Mesendoderm (in vitro differentiated cells): ENCODE results near the gene PLCD1.
"Not testable (repeated sequence)": the region's sequence is repeated elsewhere in the genome, so short reads cannot be mapped to it uniquely, and the experiment has no call there.

Source experiments
- DNase-seq: peaks from one replicate; pipeline ENCODE4 v3.0.0; 2013
- H2AK5ac ChIP-seq: 2 replicates; pipeline ENCODE4 v1.6.1; 2013; ENCODE audit warnings: low read length, inconsistent platforms
- H2BK120ac ChIP-seq: 2 replicates; pipeline ENCODE4 v1.6.1; 2013; ENCODE audit warnings: low read depth, mild to moderate bottlenecking, low read length, moderate library complexity, mixed read lengths
- H2BK15ac ChIP-seq: replicated peaks from 2 replicates; pipeline ENCODE4 v1.6.1; 2013; ENCODE audit warnings: low read depth, mild to moderate bottlenecking, moderate library complexity
- H2BK5ac ChIP-seq: 2 replicates; pipeline ENCODE4 v1.6.1; 2013; ENCODE audit warnings: low read length, inconsistent platforms
- H3K18ac ChIP-seq: 2 replicates; pipeline ENCODE4 v1.6.1; 2013; ENCODE audit warnings: mild to moderate bottlenecking, low read length, mixed read lengths
- H3K23ac ChIP-seq: one replicate; pipeline ENCODE4 v1.6.1; 2013; ENCODE audit warnings: low read length
- H3K27ac ChIP-seq: 2 replicates; pipeline ENCODE4 v1.5.1; 2013; ENCODE audit warnings: low read depth, mild to moderate bottlenecking, inconsistent platforms, low read length, moderate library complexity
- H3K27me3 ChIP-seq: 2 replicates; pipeline ENCODE4 v1.6.1; 2013; ENCODE audit warnings: low read length, control low read depth, mild to moderate bottlenecking, inconsistent platforms; ENCODE audit not compliant: insufficient read depth, poor library complexity
- H3K36me3 ChIP-seq: 2 replicates; pipeline ENCODE4 v1.6.1; 2013; ENCODE audit warnings: low read length, inconsistent platforms; ENCODE audit not compliant: control insufficient read depth, insufficient read depth
- H3K4ac ChIP-seq: one replicate; pipeline ENCODE4 v1.6.1; 2013; ENCODE audit warnings: low read depth, mild to moderate bottlenecking, low read length, moderate library complexity
- H3K4me1 ChIP-seq: 2 replicates; pipeline ENCODE4 v1.6.1; 2013; ENCODE audit warnings: low read depth, low read length, inconsistent platforms; ENCODE audit not compliant: control insufficient read depth
- H3K4me2 ChIP-seq: 2 replicates; pipeline ENCODE4 v1.6.1; 2013; ENCODE audit warnings: low read length
- H3K4me3 ChIP-seq: 2 replicates; pipeline ENCODE4 v1.5.1; 2013; ENCODE audit warnings: mild to moderate bottlenecking, low read length
- H3K56ac ChIP-seq: one replicate; pipeline ENCODE4 v1.6.1; 2013; ENCODE audit warnings: low read length
- H3K79me1 ChIP-seq: 2 replicates; pipeline ENCODE4 v1.6.1; 2013; ENCODE audit warnings: low read length, inconsistent platforms
- H3K79me2 ChIP-seq: 2 replicates; pipeline ENCODE4 v1.6.1; 2013; ENCODE audit warnings: mild to moderate bottlenecking, low read length; ENCODE audit not compliant: control insufficient read depth, insufficient read depth
- H3K9ac ChIP-seq: 2 replicates; pipeline ENCODE4 v1.6.1; 2013; ENCODE audit warnings: low read length, inconsistent platforms
- H4K5ac ChIP-seq: one replicate; pipeline ENCODE4 v1.6.1; 2013; ENCODE audit warnings: low read length
- H4K8ac ChIP-seq: one replicate; pipeline ENCODE4 v1.6.1; 2013; ENCODE audit warnings: low read depth, mild to moderate bottlenecking, control low read depth, low read length, moderate library complexity
- WGBS: extraction: QIAGEN DNeasy Blood & Tissue Kit; methylation state at CpG from one replicate; pipeline ENCODE4 v1.1.7; 2013; ENCODE audit warnings: low lambda C conversion rate, missing lambda C conversion rate; ENCODE audit not compliant: insufficient coverage; ENCODE audit errors: extremely low coverage; 5-methylcytosine and 5-hydroxymethylcytosine counted together

PLCD1 gene

DNA sequence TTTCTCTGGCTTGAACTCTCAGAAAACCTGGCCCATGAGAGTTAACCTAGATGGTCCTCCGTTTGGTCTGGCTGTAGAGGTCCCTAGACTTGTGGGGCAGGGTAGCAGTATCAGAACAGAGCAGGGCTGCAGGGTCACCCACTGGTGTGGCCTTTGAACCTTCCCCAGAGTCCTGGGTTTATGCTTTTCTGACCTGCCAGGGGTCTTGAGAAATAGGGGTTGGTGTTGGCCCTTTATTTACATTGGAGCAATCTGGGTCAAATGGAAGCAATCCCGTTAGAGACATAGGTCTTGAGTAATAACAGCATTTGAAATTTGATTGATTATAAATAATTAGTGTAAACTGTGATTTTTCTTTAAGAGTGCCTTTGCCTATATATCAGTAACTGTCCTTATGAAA, 33.4 kb upstream of the PLCD1 start:
- no peak overlapping the region for H3K18ac ChIP-seq
- no peak overlapping the region for H3K4me2 ChIP-seq
- H3K23ac ChIP-seq, result no peak overlapping the region
- H4K5ac ChIP-seq, result no peak overlapping the region
- no peak overlapping the region for H3K27ac ChIP-seq
- no CpG with 5 or more reads among the region's 2 CpGs for WGBS
- H2BK120ac ChIP-seq, result no peak overlapping the region
- no peak overlapping the region for H3K9ac ChIP-seq
- no peaks in the 10 kb centered on the region for H3K36me3 ChIP-seq
- no peak overlapping the region for H2BK15ac ChIP-seq
- no peak for DNase-seq
- H3K79me1 ChIP-seq, result no peaks in the 10 kb centered on the region
- H3K56ac ChIP-seq, result no peak overlapping the region
- H4K8ac ChIP-seq, result no peak overlapping the region
- H3K4me1 ChIP-seq, result no peaks in the 10 kb centered on the region
- no peaks in the 10 kb centered on the region for H3K79me2 ChIP-seq
- no peak overlapping the region for H3K4ac ChIP-seq
- H2AK5ac ChIP-seq, result no peak overlapping the region
- no peak overlapping the region for H2BK5ac ChIP-seq
- no peak overlapping the region for H3K4me3 ChIP-seq
- H3K27me3 ChIP-seq, result no peaks in the 10 kb centered on the region

DNA sequence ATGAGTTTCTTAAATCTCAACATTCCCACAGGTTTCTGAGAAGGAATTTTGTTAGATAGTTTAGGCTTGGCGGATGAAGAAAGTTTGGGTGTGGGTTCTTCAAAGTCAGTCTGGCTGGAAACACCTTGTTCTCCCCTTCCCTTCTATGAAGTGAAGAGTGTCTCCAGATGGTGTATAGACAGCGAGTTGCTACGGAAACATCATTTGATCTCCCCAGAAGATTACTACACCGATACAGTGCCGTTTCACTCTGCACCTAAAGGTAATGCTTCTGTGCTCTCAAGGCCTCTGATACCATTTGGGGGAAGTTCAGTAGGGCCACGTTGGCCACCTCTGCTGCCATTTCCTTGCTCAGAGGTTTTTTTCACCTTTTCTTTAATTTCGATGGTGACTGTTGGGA, 30.1 kb upstream of the PLCD1 start:
- Histone ChIP-seq H3K9ac (no peak overlapping the region), H3K4me1 (no peaks in the 10 kb centered on the region), H3K27ac (no peak overlapping the region), H3K4me3 (no peak overlapping the region), H2BK15ac (no peak overlapping the region), H3K23ac (no peak overlapping the region), H4K5ac (no peak overlapping the region), H3K36me3 (no peaks in the 10 kb centered on the region), H4K8ac (no peak overlapping the region), H3K4me2 (no peak overlapping the region), H3K56ac (no peak overlapping the region), H2BK120ac (no peak overlapping the region), H2BK5ac (no peak overlapping the region), H3K27me3 (no peaks in the 10 kb centered on the region), H3K79me1 (no peaks in the 10 kb centered on the region), H3K4ac (no peak overlapping the region), H2AK5ac (no peak overlapping the region), H3K79me2 (no peaks in the 10 kb centered on the region), H3K18ac (no peak overlapping the region)
- DNase-seq, result no peak
- WGBS, result no CpG with 5 or more reads among the region's 7 CpGs

DNA sequence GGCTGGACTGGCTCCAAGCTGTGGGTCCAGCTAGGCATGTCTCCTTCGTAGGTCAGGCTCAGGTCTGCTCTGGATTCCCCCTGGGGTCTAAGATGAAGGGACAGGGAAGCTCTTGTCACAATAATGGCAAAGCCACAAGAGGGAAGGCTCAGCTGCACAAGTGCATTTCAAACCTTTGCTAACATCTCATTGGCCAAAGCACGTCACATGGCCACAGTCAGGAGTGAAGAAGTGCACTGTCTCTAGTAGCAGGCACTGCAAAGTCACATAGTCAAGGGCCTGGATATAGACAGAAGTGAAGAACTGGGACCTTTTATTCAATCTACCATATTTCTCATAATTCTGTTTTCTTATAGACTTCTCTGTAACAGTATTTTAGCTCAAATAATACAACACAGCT, 29.7 kb upstream of the PLCD1 start:
- H4K5ac ChIP-seq, result no peak overlapping the region
- H2BK15ac ChIP-seq, result no peak overlapping the region
- H2BK5ac ChIP-seq, result no peak overlapping the region
- H3K4me2 ChIP-seq, result no peak overlapping the region
- no peak overlapping the region for H3K4ac ChIP-seq
- H3K27me3 ChIP-seq, result no peaks in the 10 kb centered on the region
- no peak overlapping the region for H3K56ac ChIP-seq
- H3K79me2 ChIP-seq, result no peaks in the 10 kb centered on the region
- no peak overlapping the region for H4K8ac ChIP-seq
- no peak overlapping the region for H3K18ac ChIP-seq
- H3K9ac ChIP-seq, result no peak overlapping the region
- H2AK5ac ChIP-seq, result no peak overlapping the region
- H3K4me1 ChIP-seq, result no peaks in the 10 kb centered on the region
- no peaks in the 10 kb centered on the region for H3K79me1 ChIP-seq
- no peak overlapping the region for H3K4me3 ChIP-seq
- no peak overlapping the region for H3K27ac ChIP-seq
- no peak overlapping the region for H2BK120ac ChIP-seq
- no peaks in the 10 kb centered on the region for H3K36me3 ChIP-seq
- no peak for DNase-seq
- WGBS, result no CpG with 5 or more reads among the region's 2 CpGs
- H3K23ac ChIP-seq, result no peak overlapping the region

DNA sequence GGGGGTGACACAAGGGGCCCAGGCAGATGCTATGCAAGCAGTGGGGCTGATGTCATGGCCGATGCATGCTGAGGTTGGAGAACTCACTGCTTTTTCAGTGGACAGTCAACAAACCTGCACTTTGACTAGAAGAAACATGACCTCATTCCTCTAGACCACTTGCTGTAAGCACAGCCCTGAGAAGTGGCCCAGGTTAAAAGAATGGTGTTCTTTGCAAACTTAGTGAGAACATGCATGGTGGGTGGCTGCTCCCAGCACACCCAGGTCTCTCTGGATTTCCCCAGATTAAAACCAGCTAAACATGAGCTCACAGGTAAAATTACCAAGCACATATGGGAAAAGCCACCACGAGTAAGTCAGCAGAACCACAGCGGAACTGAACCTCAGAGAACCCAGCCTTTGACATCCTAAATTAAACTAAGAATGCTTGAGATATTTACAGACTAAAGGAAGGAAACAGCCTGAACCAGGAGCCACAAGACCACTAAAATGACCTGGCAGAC, 25.1 kb upstream of the PLCD1 start:
- Histone ChIP-seq H3K79me2 (no peaks in the 10 kb centered on the region), H3K36me3 (no peaks in the 10 kb centered on the region), H3K18ac (no peak overlapping the region), H3K56ac (no peak overlapping the region), H3K79me1 (no peaks in the 10 kb centered on the region), H3K27me3 (no peaks in the 10 kb centered on the region), H2BK120ac (no peak overlapping the region), H3K4ac (no peak overlapping the region), H3K4me3 (no peak overlapping the region), H2BK15ac (no peak overlapping the region), H3K4me2 (no peak overlapping the region), H3K27ac (no peak overlapping the region), H4K8ac (no peak overlapping the region), H2AK5ac (no peak overlapping the region), H2BK5ac (no peak overlapping the region), H4K5ac (no peak overlapping the region), H3K4me1 (no peaks in the 10 kb centered on the region), H3K9ac (no peak overlapping the region), H3K23ac (no peak overlapping the region)
- no CpG with 5 or more reads among the region's 3 CpGs for WGBS
- DNase-seq, result no peak

DNA sequence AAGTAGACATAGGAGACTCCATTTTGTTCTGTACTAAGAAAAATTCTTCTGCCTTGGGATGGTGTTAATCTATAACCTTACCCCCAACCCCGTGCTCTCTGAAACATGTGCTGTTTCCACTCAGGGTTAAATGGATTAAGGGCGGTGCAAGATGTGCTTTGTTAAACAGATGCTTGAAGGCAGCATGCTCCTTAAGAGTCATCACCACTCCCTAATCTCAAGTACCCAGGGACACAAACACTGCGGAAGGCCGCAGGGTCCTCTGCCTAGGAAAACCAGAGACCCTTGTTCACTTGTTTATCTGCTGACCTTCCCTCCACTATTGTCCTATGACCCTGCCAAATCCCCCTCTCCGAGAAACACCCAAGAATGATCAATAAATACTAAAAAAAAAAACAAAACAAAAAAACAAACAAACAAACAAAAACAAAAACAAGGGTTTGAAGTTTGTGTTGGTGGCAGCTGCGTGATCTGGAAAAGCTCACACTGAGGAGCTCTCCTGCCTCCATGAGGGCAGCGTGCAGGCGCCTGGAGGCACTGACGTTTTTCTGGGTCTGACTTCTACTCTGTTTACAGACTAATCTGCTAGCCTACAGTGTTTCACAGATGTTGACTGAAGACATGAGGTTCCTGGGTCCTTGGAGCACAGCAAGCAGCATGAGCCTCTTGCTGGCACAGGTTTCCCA, 24.5 kb upstream of the PLCD1 start:
- not testable (repeated sequence) for H4K5ac ChIP-seq, H3K9ac ChIP-seq, H3K18ac ChIP-seq, H3K79me1 ChIP-seq, H2BK15ac ChIP-seq, H2BK5ac ChIP-seq, H3K4me3 ChIP-seq, H3K23ac ChIP-seq, H4K8ac ChIP-seq, H2AK5ac ChIP-seq, H3K4me1 ChIP-seq, H3K56ac ChIP-seq, H3K4ac ChIP-seq, H3K27ac ChIP-seq, H3K36me3 ChIP-seq, H3K79me2 ChIP-seq, DNase-seq, H3K4me2 ChIP-seq, H3K27me3 ChIP-seq, H2BK120ac ChIP-seq
- no CpG with 5 or more reads among the region's 9 CpGs for WGBS

DNA sequence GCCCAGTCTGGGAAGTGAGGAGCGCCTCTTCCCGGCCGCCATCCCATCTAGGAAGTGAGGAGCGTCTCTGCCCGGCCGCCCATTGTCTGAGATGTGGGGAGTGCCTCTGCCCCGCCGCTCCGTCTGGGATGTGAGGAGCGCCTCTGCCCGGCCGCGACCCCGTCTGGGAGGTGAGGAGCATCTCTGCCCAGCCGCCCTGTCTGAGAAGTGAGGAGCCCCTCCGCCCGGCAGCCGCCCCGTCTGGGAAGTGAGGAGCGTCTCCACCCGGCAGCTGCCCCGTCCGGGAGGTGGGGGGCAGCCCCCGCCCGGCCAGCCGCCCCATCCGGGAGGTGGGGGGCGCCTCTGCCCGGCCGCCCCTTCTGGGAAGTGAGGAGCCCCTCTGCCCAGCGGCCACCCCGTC, 23.8 kb upstream of the PLCD1 start:
- not testable (repeated sequence) for H3K4me3 ChIP-seq, H3K4me2 ChIP-seq, H3K79me1 ChIP-seq, H3K36me3 ChIP-seq, H2BK120ac ChIP-seq, H3K79me2 ChIP-seq, H3K56ac ChIP-seq, H2AK5ac ChIP-seq, H4K8ac ChIP-seq, H2BK15ac ChIP-seq, H3K18ac ChIP-seq, H3K4me1 ChIP-seq, H2BK5ac ChIP-seq, DNase-seq, H3K27ac ChIP-seq, H3K27me3 ChIP-seq, H4K5ac ChIP-seq, H3K4ac ChIP-seq, H3K23ac ChIP-seq, H3K9ac ChIP-seq
- no CpG with 5 or more reads among the region's 32 CpGs for WGBS
